ENCODE data around the gene SIRT1. TPM values are rescaled to one million over a fixed set of nuclear protein-coding genes. Genes with fewer than 3 reads are reported as not detected.

Gene SIRT1
- total and polyA plus RNA-seq, 9 of the 15 experiments (the other 6 are each of a cell fraction or from before 2014, with no cell fraction given), result 7.8 to 25.8 (median 19.1) TPM

DNA sequence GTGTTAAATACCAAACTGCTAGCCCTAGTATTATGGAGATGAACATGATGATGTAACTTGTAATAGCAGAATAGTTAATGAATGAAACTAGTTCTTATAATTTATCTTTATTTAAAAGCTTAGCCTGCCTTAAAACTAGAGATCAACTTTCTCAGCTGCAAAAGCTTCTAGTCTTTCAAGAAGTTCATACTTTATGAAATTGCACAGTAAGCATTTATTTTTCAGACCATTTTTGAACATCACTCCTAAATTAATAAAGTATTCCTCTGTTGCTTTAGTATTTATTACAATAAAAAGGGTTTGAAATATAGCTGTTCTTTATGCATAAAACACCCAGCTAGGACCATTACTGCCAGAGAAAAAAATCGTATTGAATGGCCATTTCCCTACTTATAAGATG lies 33.2 kb downstream of the SIRT1 start:
- H3K4me3 ChIP-seq, result no peak overlapping the region
- in situ Hi-C loops (cut with MboI) (no loop called here), intact Hi-C loops (cut with micrococcal nuclease) (no loop called here)
- H3K36me3 ChIP-seq (ENCODE audit: control insufficient read depth, insufficient read depth, low read length), result peaks cover 64% of the 10 kb centered on the region
- no peak overlapping the region for H3K4me2 ChIP-seq (ENCODE audit: insufficient read depth, low read length)
- DNase-seq (ENCODE audit: extremely low read depth in 1 of 4, low spot score in 3 of 4) (no peak), FAIRE-seq (no peak), ATAC-seq (no peak)
- no peaks in the 10 kb centered on the region for H3K27me3 ChIP-seq (ENCODE audit: control insufficient read depth in 2 of 2, insufficient read depth in 2 of 2, low read length in 2 of 2)
- 75% methylated on average over 1 of the region's 1 CpG for whole genome bisulfite sequencing (ENCODE audit: insufficient coverage, low coverage, missing lambda C conversion rate)
- H3K4me1 ChIP-seq (replicated peaks in 1 of 2; ENCODE audit: control insufficient read depth in 2 of 2, insufficient read depth in 2 of 2, low read length in 2 of 2), result no peaks in the 10 kb centered on the region
- no peak overlapping the region for H3K27ac ChIP-seq (ENCODE audit: extremely low read depth, low read depth, low read length)
- H3K9me3 ChIP-seq (replicated peaks; ENCODE audit: control insufficient read depth, insufficient read depth, low read depth, low read length), result no peaks in the 10 kb centered on the region
- no peaks in the 10 kb centered on the region for H4K20me1 ChIP-seq (replicated peaks; ENCODE audit: control insufficient read depth, insufficient read depth, low read length)
- BruUV-seq (replicated peaks), result no TSS peak
- no peaks in the 10 kb centered on the region for H3K79me2 ChIP-seq (ENCODE audit: control insufficient read depth, insufficient read depth, low read length)
- ChIA-PET CTCF (ENCODE audit: low intra/inter-chr PET ratio) (no interaction called here), POLR2A (interaction anchor here (0.8 kb wide), 2 partner anchors 10 to 24 kb away, joined by 3 to 4 read pairs; no protein-coding TSS in a partner anchor)
- no peaks in the 10 kb centered on the region for H3K9me1 ChIP-seq (ENCODE audit: control insufficient read depth, insufficient read depth, low read length)
- H3K9ac ChIP-seq (ENCODE audit: insufficient read depth in 1 of 2, low read depth in 2 of 2, low read length in 2 of 2), result no peak overlapping the region
- H2AFZ ChIP-seq (ENCODE audit: low read depth, low read length), result no peak overlapping the region
- TF ChIP-seq CBX3 (IDR thresholded peaks at IDR 0.05; ENCODE audit: borderline replicate concordance in 1 of 2, low read length in 2 of 2), result no peak
- TF ChIP-seq, protein P1, sequence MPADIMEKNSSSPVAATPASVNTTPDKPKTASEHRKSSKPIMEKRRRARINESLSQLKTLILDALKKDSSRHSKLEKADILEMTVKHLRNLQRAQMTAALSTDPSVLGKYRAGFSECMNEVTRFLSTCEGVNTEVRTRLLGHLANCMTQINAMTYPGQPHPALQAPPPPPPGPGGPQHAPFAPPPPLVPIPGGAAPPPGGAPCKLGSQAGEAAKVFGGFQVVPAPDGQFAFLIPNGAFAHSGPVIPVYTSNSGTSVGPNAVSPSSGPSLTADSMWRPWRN (IDR thresholded peaks at IDR 0.05; ENCODE audit: low read depth), result no peak
- no peak for TF ChIP-seq CBFB (CRISPR knock-in tag; IDR thresholded peaks at IDR 0.05)
- no peak for TF ChIP-seq EZH2 (IDR thresholded peaks at IDR 0.05; ENCODE audit: borderline replicate concordance, low read depth, low read length)
- TF ChIP-seq, protein P2, sequence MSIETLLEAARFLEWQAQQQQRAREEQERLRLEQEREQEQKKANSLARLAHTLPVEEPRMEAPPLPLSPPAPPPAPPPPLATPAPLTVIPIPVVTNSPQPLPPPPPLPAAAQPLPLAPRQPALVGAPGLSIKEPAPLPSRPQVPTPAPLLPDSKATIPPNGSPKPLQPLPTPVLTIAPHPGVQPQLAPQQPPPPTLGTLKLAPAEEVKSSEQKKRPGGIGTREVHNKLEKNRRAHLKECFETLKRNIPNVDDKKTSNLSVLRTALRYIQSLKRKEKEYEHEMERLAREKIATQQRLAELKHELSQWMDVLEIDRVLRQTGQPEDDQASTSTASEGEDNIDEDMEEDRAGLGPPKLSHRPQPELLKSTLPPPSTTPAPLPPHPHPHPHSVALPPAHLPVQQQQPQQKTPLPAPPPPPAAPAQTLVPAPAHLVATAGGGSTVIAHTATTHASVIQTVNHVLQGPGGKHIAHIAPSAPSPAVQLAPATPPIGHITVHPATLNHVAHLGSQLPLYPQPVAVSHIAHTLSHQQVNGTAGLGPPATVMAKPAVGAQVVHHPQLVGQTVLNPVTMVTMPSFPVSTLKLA (conservative IDR thresholded peaks at IDR 0.05), result no peak
- TF ChIP-seq ZC3H8 (IDR thresholded peaks at IDR 0.05), result no peak
- TF ChIP-seq FOXM1 (IDR thresholded peaks at IDR 0.05; ENCODE audit: low read depth), result no peak
- no peak for TF ChIP-seq FOXM1 (CRISPR knock-in tag; IDR thresholded peaks at IDR 0.05; ENCODE audit: low read depth)
- TF ChIP-seq TBL1XR1 (IDR thresholded peaks at IDR 0.05; ENCODE audit: low read length in 2 of 2), result no peak
- TF ChIP-seq C11orf30 (IDR thresholded peaks at IDR 0.05; ENCODE audit: low read depth), result peak; percentile 92
- TF ChIP-seq, protein P3, sequence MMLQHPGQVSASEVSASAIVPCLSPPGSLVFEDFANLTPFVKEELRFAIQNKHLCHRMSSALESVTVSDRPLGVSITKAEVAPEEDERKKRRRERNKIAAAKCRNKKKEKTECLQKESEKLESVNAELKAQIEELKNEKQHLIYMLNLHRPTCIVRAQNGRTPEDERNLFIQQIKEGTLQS (IDR thresholded peaks at IDR 0.05), result 0 out of 2 replicates have a peak, but pooled peaks have one; percentile 40
- TF ChIP-seq, protein P3 (CRISPR knock-in tag; conservative IDR thresholded peaks at IDR 0.05), result no peak
- TF ChIP-seq NR4A1 (CRISPR knock-in tag; IDR thresholded peaks at IDR 0.05), result no peak
- TF ChIP-seq NR4A1 (tag; IDR thresholded peaks at IDR 0.05), result no peak
- TF ChIP-seq, protein P4, sequence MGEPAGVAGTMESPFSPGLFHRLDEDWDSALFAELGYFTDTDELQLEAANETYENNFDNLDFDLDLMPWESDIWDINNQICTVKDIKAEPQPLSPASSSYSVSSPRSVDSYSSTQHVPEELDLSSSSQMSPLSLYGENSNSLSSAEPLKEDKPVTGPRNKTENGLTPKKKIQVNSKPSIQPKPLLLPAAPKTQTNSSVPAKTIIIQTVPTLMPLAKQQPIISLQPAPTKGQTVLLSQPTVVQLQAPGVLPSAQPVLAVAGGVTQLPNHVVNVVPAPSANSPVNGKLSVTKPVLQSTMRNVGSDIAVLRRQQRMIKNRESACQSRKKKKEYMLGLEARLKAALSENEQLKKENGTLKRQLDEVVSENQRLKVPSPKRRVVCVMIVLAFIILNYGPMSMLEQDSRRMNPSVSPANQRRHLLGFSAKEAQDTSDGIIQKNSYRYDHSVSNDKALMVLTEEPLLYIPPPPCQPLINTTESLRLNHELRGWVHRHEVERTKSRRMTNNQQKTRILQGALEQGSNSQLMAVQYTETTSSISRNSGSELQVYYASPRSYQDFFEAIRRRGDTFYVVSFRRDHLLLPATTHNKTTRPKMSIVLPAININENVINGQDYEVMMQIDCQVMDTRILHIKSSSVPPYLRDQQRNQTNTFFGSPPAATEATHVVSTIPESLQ (CRISPR knock-in tag; IDR thresholded peaks at IDR 0.05), result no peak
- TF ChIP-seq, protein P5, sequence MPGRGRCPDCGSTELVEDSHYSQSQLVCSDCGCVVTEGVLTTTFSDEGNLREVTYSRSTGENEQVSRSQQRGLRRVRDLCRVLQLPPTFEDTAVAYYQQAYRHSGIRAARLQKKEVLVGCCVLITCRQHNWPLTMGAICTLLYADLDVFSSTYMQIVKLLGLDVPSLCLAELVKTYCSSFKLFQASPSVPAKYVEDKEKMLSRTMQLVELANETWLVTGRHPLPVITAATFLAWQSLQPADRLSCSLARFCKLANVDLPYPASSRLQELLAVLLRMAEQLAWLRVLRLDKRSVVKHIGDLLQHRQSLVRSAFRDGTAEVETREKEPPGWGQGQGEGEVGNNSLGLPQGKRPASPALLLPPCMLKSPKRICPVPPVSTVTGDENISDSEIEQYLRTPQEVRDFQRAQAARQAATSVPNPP (IDR thresholded peaks at IDR 0.05; ENCODE audit: borderline replicate concordance, insufficient read depth, insufficient read length), result no peak
- peak; percentile 94 for TF ChIP-seq MAFF (IDR thresholded peaks at IDR 0.05; ENCODE audit: low read length)
- peak; percentile 95 for TF ChIP-seq MAFK (IDR thresholded peaks at IDR 0.05; ENCODE audit: low read length)
- peak; percentile 97 for TF ChIP-seq ZNF316 (IDR thresholded peaks at IDR 0.05)

Measured in K562 (cell line).